Measurements from ENCODE around the gene TUBB1.

- TF ChIP-seq ZNF225 (CRISPR knock-in tag; IDR thresholded peaks at IDR 0.05) (no peak), YEATS4 (CRISPR knock-in tag; IDR thresholded peaks at IDR 0.05; ENCODE audit: borderline replicate concordance) (no peak), ZNF12 (CRISPR knock-in tag; IDR thresholded peaks at IDR 0.05) (no peak), CTCF (CRISPR knock-in tag; IDR thresholded peaks at IDR 0.05) (no peak), KDM1A (CRISPR knock-in tag; IDR thresholded peaks at IDR 0.05) (no peak)
- TF ChIP-seq, protein P1, sequence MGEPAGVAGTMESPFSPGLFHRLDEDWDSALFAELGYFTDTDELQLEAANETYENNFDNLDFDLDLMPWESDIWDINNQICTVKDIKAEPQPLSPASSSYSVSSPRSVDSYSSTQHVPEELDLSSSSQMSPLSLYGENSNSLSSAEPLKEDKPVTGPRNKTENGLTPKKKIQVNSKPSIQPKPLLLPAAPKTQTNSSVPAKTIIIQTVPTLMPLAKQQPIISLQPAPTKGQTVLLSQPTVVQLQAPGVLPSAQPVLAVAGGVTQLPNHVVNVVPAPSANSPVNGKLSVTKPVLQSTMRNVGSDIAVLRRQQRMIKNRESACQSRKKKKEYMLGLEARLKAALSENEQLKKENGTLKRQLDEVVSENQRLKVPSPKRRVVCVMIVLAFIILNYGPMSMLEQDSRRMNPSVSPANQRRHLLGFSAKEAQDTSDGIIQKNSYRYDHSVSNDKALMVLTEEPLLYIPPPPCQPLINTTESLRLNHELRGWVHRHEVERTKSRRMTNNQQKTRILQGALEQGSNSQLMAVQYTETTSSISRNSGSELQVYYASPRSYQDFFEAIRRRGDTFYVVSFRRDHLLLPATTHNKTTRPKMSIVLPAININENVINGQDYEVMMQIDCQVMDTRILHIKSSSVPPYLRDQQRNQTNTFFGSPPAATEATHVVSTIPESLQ (CRISPR knock-in tag; conservative IDR thresholded peaks at IDR 0.05), result no peak
- TF ChIP-seq, protein P2, sequence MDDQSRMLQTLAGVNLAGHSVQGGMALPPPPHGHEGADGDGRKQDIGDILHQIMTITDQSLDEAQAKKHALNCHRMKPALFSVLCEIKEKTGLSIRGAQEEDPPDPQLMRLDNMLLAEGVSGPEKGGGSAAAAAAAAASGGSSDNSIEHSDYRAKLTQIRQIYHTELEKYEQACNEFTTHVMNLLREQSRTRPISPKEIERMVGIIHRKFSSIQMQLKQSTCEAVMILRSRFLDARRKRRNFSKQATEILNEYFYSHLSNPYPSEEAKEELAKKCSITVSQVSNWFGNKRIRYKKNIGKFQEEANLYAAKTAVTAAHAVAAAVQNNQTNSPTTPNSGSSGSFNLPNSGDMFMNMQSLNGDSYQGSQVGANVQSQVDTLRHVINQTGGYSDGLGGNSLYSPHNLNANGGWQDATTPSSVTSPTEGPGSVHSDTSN (CRISPR knock-in tag; IDR thresholded peaks at IDR 0.05; ENCODE audit: borderline replicate concordance), result no peak
Observed at GRCh38 chr20:59037386-59037785, 18.2 kb downstream of the TUBB1 start.
